HG02623 (cell line): ENCODE measurements around the gene F2RL1.
"Not testable (repeated sequence)": the region's sequence is repeated elsewhere in the genome, so short reads cannot be mapped to it uniquely, and the experiment has no call there.

Source experiments
- ATAC-seq: cut with Tn5 transposase; IDR thresholded peaks from one replicate; pipeline ENCODE4 v1.9.1; 2021; ENCODE audit warnings: moderate library complexity; ENCODE audit not compliant: unreplicated experiment

Gene F2RL1

DNA sequence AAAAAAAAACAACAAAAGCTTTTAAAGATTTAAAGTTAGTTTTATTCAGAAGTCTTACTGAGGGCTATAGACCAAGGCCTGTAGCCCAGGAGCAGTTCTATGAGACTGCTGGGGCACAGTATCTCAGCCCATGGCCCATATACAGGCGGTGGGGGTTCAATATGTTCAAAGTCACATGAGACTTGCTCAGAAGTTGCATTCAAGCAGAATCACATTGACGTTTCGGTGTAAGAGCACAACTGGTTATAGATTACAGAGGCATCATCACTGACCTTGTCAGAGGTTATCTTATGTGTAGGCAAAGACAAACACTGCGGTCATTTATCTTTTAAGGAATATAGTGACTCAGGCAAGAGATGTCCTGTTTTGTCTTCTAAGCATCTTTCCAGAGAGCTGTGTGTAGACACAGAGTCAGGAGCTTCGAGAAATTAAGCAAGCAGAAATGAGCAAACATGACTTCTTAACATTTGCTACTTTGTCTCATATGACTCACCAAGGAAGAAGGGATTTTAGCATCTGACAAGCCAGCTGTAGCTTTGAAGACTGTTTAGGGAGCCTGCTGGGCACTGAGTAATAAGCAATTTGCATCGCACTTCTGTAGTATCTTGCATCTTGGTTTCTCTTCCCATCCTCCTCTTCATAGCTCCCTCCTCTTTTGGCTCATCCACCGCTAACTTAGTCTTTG, 12.9 kb upstream of the F2RL1 start:
- ATAC-seq, result no peak

DNA sequence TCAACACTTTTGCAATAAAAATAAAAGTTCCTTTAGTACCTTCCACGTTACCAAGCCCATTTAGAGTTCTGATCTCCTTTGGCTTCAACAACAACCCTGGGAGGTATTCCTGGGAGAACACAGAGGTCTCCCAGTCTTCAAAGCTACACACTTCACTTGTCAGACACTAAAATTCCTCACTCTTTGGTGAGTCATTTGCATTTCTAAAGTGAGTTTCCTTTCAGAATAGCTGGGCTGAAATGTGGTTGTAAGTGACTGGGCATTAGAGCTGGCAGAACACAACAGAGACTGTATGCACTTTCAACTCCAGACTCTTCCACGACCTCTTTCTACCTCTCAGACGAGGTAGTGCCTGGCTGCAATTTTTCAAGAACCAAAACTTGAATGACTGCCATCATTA, 11.5 kb upstream of the F2RL1 start:
- ATAC-seq, result no peak

DNA sequence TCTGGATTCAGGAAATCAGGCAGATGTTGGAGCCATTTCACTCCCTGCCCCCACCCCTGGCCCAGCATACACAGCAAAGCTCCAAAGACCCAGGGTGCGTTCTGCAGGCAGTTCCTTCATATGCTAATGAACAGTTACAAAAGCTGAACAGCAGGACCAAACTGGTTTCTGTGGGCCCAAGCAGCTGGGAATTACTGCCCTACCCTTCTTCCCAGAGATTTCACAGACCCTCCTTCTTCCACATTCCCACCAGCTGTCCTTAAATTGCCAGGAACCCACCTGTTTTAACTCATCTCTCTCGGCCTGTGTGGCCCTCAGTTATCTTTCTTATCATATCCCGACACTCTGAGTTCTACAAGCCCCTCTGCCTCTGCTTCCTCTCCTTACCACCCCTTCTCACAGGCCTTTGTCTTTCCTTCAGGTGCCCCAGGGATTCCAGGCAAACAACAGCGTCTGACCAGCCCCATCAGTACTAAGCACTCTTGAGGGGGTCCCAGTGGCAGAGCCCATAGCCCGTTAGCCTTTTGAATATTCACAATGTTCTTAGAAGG, 10.6 kb upstream of the F2RL1 start:
- no peak for ATAC-seq

DNA sequence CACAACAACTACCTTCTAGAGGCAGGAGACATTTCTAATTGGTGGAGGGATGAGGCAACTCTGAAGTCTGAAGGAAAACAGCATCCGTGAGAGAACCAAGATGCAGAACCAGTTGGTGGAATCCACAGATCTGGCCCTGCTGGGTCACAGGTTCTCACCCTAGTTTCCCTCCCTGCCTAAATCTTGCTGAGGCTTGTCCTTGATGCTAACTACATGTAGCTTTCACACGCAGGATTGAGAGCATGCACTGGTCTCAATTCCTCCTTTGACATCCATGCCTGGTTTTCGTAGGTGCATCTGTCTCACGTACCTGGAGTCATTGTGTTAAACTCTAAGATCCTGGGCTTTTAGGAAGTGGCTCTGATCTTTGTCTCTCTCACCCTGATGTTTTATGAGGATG, 9.7 kb upstream of the F2RL1 start:
- no peak for ATAC-seq

DNA sequence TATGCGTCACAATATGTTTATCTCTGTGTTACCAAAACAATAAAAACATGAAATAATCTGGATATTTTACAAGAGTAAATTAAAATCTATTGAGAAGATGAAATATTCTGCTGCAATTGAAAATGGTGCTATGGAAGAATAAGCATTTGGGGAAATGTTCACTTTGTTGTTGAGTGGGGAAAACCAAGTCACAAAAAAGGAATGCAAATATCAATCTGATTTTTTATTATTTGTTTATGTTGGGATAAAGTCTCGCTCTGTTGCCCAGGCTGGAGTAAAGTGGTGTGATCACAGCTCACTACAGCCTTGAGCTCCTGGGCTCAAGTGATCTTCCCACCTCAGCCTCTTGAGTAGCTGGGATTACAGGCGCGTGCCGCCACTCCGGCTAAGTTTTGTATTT, 8.6 kb upstream of the F2RL1 start:
- ATAC-seq, result no peak

DNA sequence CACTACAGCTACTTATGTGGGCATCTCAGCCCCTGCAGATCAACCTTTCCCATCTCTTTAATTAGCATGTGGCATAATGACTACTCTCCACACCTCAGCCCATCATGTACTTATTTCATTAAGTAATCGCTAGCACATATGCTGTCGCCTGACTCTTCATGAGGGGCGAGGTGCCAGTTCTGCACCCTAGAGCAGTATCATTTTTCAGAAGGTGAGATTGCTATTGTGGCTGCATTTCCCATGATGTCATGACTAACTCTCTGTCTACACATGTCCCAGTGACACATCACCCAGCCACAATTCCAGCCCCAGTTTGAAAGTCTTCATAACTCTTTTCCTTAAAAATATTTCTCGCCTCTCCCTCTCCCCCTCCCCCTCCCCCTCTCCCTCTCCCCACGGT, 7.6 kb upstream of the F2RL1 start:
- ATAC-seq, result no peak

DNA sequence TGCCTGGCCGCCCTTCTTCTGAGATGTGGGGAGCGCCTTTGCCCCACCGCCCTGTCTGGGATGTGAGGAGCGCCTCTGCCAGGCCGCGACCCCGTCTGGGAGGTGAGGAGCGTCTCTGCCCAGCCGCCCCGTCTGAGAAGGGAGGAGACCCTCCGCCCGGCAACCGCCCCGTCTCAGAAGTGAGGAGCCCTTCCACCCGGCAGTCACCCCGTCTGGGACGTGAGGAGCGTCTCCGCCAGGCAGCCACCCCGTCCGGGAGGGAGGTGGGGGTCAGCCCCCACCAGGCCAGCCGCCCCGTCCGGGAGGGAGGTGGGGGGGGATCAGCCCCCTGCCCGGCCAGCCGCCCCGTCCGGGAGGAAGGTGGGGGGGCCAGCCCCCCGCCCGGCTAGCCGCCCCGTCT, 6.6 kb upstream of the F2RL1 start:
- ATAC-seq, result not testable (repeated sequence)

DNA sequence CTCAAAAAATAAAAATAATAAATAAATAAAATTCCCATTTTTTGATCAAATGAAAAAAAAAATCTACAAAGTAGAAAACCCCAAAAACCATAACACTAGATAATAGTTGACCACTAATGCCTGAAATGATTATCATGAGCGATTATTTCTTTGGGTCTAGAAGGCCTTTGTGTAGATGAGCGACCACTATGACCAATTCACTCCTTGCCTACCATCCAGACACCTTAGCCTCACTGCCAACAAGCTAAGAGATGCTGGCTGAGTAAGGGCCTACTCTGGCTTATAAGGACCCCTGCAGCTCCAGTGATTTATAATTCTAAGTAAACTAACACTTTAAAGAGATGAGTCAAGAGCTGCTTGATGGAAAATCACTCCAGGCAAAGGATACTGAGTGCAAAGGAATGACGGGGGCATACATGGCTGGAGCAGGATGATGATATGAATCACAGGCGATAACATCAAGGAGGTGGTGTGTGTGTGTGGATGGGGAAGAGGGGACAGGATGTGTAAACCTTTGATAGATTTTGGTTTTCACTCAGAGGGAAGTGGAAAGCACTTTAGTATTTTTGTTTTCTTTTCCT, 4.8 kb upstream of the F2RL1 start:
- no peak for ATAC-seq

DNA sequence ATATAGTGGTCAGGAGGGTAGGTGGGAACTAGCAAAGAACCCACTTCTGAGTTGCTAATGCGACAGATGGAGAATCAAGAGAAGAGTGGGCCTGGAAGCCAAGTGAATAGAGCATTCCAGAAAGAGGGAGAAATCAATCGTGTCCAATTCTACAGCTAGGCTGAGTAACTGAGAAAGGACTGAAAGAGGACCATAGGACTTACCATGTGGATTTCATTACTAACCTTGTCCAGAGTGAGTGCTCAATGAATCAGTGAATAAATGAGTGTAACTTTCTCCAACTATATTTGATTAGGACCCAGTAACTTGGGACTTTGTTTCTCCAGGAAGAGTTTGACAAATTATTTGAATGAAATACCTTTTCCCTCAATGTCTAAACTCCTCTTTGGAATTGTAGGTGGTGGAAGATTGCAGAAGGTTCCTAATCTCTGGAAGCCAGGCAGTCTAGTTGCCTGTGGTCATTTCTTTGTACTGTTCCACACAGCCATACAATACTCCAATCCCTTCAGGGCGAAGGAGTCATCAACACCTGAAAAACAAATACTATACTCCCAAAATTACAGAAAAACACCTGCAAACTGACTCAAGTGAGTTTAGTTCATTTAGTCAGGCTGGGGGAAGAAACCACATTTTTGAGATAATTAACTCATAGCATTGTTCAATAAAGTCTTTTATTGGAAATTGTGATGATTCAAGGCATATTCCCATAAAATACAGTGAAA, 2.6 kb upstream of the F2RL1 start:
- ATAC-seq, result no peak

DNA sequence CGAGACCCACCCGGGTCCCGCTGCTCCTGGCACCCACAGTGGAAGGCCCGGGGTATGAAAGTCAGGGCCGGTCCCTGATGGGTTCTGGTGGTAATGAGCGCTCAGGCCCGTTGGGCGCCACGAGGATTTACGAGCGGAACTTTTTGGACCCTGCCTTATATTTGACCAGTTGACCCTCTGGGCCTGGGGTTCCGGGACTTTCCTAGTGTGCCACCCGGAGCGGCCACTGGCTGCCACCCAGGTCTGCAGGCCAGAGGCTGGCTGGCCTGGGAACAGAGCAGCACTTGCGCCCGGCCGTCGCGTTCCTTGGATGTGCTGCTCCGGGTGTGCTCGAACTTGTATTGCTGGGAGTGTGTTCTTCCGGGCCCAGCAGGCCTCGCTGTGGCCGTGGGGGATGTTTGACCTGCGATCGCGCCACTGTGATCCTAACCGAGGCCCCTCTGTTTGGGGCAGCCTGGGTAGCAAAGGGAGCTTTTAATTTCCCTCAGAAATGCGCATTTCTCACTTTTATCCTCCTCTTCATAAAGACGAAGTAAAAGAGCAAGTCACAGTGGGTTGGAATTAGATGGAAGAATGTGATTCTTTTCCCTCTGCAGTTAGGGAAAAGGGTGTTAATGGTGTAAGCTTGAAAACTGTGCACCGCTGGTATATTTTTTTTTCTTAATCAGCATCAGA, 1.2 kb downstream of the F2RL1 start:
- ATAC-seq, result no peak

DNA sequence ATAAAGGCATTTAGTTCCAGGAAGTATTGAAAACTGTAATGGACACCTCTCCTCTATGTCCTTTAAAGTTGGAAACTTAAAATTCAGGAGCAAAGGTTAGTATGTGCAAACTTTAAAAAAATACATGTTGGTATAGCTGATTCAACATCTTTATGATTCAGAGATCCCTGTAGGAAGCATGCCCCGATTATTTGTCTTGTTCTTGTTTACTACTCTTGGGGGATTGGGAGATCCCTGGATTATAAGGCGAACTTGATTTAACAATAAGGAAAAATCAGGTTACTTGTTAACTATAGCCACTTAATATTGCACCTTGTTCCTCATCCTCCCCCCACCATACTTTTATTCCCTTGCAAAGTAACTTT, 1.7 kb downstream of the F2RL1 start:
- ATAC-seq, result no peak

DNA sequence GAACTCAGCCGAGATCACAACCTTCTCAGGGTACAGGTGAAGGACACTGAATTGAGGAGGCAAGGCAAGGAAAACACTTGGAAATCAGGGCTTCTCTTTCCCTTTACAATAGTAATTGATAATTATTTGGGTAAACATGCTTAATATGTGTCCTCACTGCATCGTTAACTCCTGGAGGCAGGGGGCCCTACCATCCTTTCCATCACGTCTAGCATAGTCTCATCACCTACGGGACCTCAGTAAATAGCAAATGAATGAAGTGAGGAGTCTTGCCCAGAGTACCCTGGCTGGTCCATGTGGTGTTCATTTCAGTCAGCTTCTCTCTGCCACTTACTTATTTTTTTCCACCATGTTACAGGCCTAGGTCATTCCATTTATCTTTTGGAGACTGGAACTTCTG, 2.3 kb downstream of the F2RL1 start:
- ATAC-seq, result no peak

DNA sequence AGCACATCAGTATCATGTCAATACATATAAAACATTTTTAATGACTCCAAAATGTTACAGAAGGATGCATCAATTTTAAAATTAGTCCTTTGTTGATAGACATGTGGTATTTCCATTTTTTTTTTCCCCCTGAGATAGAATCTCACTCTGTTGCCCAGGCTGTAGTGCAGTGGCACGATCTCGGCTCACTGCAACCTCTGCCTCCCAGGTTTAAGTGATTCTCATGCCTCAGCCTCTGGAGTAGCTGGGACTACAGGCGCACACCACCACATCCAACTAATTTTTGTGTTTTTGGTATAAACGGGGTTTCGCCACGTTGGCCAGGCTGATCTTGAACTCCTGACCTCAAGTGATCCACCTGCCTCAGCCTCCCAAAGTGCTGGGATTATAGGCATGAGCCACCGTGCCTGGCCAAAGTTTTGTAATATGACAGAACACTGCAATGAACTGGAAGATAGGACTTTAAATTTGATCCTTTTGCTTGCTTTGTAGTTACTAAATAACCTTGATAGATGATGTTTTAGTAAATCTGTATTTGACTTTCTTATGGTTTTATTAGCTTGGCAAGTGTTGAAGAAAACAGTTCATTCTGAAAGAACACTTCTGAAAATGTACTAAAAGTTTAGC, 3.4 kb downstream of the F2RL1 start:
- not testable (repeated sequence) for ATAC-seq

DNA sequence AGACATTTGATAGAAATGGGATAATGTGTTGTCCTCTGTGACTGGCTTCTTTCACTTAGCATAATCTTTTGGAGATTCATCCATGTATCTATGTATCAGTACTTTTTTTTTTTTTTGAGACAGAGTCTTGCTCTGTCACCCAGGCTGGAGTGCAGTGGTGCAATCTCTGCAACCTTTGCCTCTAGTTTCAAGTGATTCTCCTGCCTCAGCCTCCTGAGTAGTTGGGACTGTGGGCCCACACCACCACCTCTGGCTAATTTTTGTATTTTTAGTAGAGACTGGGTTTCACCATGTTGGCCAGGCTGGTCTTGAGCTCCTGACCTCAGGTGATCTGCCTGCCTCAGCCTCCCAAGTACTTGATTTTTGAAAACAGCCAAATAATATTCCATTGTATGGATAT, 7.6 kb downstream of the F2RL1 start:
- ATAC-seq, result not testable (repeated sequence)

DNA sequence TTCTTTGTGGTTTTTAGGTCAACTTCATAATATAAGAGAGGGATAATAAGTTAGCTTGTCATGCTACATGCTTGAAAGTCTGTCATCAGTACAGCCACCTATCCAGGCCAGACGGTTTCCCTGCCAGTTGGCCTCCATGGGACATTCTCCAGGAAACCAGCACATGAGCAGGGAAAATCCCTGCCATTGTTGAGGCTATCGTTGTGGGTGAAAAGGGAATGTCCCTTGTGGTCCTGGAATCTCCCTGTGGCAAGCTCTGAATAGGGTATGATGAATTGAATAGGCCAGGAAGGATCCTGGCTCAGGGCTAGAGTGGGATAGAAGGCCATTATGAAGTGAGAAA, 12.3 kb downstream of the F2RL1 start:
- no peak for ATAC-seq

DNA sequence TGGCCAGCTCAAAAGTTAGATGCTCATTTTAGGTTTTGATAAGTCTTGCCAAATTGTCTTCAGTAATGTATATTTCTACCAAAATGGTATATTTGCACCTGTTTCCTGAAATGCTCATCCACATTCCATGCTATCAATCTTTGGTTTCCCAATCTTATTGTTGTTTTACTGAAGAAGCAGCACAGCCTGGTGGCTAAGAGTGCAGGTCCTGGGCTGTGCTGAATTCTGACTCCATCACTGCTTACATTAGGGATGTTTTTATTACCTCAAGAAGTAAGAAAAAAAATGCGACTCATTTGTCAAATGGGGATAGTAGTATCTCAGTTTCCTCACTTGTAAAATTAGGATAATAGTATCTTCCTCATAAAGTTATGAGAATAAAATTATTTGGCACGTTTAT, 17.4 kb downstream of the F2RL1 start:
- no peak for ATAC-seq

DNA sequence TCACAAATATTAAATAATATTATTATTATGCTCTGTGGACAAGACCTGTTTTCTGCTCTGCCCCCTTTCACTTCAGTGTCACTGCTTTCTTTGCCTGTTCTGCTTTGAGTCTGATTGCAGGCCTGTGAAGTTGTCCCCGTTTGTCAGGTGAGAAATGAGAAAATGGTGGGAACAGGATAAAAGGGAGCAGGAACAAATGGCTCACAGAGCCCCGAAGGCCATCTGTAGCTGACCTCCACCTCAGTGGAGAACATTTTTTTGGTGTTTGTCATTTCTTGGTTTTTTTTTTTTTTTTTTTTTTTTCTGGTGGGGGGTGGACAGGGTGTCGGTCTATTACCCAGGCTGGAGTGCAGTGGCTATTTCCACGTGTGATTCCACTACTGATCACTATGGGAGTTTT, 17.8 kb downstream of the F2RL1 start:
- ATAC-seq, result no peak

DNA sequence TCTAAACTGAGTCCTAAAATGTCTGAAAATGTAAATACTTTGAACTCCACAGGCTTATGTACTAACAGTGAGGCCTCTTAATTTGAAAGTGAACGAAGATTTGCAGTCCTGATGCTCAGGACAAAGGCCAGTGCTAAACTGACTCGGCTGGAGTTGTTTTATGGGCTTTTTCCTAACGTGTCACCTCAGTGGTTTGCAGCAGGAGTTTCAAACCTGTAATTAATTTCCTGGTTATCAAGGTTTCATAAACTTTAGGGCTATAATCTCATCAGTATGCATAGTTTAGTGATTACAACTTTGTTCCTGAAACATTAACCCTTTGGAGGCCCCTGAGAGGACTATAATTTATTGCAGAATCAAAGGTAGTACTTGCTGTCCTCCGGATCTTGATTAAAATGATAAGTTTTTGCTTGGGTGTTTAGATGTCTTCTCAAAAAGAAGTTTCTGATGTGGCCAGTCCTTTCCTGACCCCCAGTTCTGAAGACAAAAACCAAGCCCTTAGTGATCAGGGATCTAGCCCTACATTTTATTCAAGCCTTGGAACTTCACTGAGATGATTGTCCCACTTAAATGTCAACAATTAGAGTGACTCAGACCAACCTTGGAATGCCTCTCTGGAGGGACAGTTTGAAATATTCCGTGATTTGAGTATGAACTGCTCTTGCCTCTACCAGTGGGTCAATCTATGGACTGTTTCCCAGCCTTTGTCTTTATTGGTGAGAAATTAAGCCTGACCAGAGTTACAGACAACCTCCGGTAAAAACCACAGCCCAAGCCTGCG, 19.8 kb downstream of the F2RL1 start:
- no peak for ATAC-seq

DNA sequence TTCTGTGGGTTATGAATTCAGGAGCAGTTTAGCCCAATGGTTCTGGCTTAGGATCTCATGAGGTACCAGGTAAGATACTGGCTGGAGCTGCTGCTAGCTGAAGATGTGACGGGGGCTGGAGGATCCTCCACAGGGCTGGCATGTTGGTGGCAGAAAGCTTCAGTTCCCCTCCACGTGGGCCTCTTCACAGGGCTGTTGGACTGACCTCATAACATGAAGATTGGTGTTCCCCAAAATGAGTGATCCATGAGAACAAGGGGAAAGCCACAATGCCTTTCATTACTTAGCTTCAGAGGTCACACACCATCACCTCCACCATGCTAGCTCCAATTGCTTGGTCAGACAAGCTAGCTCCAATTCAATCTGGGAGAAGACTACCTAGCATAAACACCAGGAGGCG, 22.5 kb downstream of the F2RL1 start:
- ATAC-seq, result no peak

DNA sequence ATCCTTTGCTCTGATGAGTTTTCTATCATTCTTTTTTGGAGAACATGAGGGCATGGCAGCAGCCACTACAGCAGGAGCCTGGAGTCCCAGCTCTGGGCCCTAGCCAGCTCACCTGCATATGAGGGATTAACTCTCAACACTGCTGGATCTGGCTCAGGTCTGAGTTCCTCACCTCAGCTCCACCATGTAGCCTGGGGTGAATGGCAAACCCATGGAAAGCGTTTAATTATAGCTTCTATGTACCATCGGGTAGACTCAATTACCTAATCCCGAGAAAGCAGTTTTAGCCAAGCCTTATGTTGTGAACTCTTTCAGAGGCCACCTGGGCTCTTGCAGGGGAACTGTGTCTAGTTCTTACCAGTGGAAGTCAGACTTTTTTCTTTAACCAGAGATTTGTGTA, 27.1 kb downstream of the F2RL1 start:
- ATAC-seq, result no peak
